Omental fat pad (tissue), 4 donors: Measurements from ENCODE around the gene CMTM4. TPM values are rescaled to one million over a fixed set of nuclear protein-coding genes. Genes with fewer than 3 reads are reported as not detected.

Experiments
- ATAC-seq: fragments of 150-250 bp; one replicate; pipeline ENCODE4 v1.9.1; 2016; ENCODE audit warnings: mild to moderate bottlenecking, moderate library complexity; ENCODE audit not compliant: low FRiP score
- DNase-seq: peaks from one replicate; pipeline ENCODE4 v3.0.0-alpha.2; 2019; ENCODE audit warnings: low spot score
- total RNA-seq, 4 donors: library from RNA; depleted of rRNA; stranded (reverse); fragments of >200 nt; gene quantifications; one replicate each; pipeline ENCODE4 v1.1.0, GENCODE V29; 2016
- TF ChIP-seq, protein P1 (sequence below), 3 donors: fragments of 450-650 bp; IDR thresholded peaks; one replicate each; pipeline ENCODE4 v1.5.1; 2016 to 2017; ENCODE audit warnings: antibody characterized with exemption in 3 of 3, mild to moderate bottlenecking in 3 of 3, moderate library complexity in 2 of 3

The CMTM4 gene
- total RNA-seq, 4 donors from 2014 or later: 12.6 to 29.9 (median 23.8) TPM

DNA sequence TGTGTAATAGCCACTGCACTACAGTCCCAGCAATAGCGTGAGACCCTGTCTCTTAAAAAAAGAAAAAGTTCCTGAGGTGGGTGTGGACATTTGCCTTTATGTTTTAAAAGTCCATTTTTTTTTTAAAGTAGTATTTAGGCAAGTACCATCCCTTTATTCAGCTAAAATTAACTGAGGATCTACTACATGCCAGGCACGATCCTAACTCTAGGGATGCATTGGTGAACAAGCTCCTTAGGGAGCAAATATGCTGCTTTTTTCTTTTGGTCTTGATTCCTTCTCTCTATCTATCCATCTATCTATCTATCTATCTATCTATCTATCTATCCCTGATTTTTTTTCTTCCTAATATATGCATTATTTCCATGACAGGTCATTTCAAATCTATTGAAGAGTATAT, 47.4 kb downstream of the CMTM4 start:
- ATAC-seq: no peak
- TF ChIP-seq, protein P1, sequence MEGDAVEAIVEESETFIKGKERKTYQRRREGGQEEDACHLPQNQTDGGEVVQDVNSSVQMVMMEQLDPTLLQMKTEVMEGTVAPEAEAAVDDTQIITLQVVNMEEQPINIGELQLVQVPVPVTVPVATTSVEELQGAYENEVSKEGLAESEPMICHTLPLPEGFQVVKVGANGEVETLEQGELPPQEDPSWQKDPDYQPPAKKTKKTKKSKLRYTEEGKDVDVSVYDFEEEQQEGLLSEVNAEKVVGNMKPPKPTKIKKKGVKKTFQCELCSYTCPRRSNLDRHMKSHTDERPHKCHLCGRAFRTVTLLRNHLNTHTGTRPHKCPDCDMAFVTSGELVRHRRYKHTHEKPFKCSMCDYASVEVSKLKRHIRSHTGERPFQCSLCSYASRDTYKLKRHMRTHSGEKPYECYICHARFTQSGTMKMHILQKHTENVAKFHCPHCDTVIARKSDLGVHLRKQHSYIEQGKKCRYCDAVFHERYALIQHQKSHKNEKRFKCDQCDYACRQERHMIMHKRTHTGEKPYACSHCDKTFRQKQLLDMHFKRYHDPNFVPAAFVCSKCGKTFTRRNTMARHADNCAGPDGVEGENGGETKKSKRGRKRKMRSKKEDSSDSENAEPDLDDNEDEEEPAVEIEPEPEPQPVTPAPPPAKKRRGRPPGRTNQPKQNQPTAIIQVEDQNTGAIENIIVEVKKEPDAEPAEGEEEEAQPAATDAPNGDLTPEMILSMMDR (IDR thresholded peaks at IDR 0.05): no peak
- DNase-seq: no peak

DNA sequence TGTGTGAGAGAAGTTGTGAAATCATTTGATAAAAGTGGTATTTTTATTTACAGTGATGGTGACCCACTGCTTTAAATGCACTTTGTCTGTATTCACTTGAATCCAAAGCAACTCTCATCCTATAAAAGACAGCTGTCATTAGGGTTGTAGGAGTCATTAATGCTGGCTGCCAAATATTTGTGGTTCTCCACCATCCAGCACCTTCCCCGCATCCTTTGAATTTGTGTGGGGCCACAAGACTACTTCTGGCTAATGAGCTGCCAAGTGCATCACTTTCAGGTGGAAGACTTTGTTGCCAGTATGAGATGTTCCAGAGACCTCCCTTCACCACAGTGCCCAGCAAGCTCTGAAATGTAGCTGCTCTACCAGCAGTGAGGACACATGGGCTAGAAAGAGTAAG, 48.7 kb downstream of the CMTM4 start:
- DNase-seq: no peak
- TF ChIP-seq, protein P1 (IDR thresholded peaks at IDR 0.05): no peak
- ATAC-seq: no peak

DNA sequence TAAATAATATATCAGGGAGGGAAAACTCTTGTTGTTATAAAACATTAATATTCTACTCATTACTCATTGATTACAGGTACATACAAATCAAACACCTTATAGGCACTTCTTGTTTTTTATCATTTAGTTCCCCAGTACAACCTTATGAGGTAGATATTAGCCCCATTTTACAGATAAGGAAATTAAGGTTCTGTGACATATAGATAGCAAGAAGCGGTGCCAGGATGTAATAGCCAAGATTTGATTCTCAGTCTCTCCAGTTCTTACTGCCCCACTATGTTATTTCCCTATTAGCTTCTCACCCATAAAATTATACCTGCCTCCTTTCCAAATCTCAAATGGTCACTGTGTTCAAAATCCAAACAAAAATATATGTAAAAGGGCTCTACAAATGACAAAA, 55.2 kb downstream of the CMTM4 start:
- TF ChIP-seq, protein P1 (IDR thresholded peaks at IDR 0.05): no peak
- ATAC-seq: no peak
- DNase-seq: no peak

DNA sequence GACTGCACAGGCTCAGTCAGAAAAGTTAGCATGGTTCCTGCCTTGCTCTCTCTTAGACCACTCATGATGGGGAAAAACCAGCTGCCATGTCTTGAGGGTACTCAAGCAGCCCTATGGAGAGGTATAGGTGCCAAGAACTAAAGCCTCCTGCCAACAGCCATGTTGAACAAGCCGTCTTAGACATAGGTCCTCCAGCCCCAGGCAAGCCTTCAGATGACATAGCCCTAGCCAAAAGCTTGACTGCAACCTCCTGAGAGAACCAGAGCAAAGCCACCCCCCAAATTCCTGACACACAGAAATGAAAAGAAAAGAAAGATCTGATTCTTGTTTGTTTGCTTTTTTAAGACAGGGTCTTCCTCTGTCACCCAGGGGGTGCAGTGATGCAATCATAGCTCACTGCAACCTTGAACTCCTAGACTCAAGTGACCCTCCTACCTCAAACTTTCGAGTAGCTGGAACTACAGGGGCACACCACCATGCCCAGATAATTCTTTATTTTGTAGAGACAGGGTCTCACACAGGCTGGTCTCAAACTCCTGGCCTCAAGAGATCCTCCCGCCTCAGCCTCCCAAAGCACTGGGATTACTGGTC, 55.7 kb downstream of the CMTM4 start:
- TF ChIP-seq, protein P1 (IDR thresholded peaks at IDR 0.05): no peak
- ATAC-seq (no peak), DNase-seq (no peak)

DNA sequence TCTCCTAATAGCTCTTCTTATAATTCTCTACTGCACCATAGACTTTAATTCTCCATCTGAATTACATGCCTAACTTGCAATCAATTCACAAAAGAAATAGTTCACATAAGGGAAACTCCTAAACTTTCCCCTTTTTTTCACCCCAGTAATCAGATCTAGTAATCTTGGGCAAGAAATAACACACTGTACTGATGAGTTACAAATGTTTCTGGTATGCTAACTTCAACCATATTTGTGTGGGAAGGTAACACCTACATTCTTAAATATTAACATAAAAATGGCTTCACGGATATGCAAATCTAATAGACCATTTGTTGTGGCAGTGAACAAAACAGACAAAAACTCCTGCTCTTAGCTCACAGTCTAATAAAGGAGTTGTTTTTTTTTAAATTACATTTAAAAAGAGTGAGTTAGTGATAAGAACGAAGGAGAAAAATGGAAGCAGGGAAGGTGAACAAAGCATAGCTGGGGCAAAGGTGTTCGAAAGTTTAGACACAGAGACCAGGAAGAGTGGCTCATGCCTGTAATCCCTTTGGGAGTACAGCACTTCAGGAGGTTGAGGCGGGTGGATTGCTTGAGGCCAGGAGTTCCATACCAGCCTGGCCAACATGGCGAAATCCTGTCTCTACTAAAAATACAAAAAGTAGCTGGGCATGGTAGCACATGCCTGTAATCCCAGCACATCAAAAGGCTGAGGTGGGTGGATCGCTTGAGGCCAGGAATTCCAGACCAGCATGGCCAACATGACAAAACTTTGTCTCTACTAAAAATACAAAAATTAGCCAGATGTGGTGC, 57.3 kb downstream of the CMTM4 start:
- ATAC-seq (peak; percentile 72), DNase-seq (no peak)
- TF ChIP-seq, protein P1 (IDR thresholded peaks at IDR 0.05): no peak

DNA sequence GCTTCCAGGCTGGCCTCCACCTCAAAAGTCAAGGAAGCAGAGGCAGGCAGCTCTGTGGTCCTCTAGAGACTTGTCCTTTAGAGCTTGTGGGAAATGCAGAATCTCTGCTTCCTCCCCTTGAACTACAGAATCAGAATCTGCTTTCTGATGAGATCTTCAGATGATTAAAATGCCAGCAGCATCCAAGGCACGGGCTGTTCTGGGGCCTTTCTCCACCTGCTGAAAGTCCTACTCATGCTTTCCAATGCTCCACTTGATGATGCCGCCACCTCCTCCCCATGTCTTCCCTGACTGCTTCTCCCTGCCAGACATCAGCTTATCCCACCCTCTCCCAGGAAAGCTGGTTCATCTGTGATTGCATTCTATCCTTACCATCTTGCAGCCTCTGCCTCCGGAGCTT, 58.7 kb downstream of the CMTM4 start:
- TF ChIP-seq, protein P1 (IDR thresholded peaks at IDR 0.05): no peak
- ATAC-seq (no peak), DNase-seq (no peak)

DNA sequence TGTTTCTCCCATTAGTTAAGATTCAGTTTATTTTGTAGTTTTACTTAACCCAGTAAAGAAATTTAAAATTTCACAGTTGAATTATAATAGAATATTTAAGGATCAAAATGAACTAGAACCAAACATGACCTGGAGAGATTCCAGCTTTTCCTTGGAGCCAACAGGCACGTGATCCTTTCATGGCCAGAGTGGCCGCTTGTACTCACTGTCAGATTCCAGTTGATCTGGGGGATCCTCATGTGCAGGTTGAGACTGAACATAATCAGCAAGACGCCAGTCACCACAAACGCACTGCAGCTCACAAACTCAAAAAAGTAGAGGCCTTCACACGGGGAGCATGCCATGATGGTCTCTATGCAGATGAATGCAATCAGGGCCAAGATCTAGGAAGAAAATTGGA, 60.3 kb downstream of the CMTM4 start:
- TF ChIP-seq, protein P1 (IDR thresholded peaks at IDR 0.05): no peak
- no peak for DNase-seq
- ATAC-seq: no peak
